IgD-negative memory B cell (primary cell): ENCODE measurements around the gene SNX15. TPM values are rescaled to one million over a fixed set of nuclear protein-coding genes. Genes with fewer than 3 reads are reported as not detected.
"Not testable (repeated sequence)": the region's sequence is repeated elsewhere in the genome, so short reads cannot be mapped to it uniquely, and the experiment has no call there.

ENCODE experiments used
- H3K27ac Mint-ChIP-seq, 3 donors: one replicate each; pipeline ENCODE4 v1.8.0; 2020 to 2022; ENCODE audit warnings: mild to moderate bottlenecking in 3 of 3, mixed read lengths in 3 of 3, moderate library complexity in 1 of 3
- H3K27me3 Mint-ChIP-seq: one replicate; pipeline ENCODE4 v1.8.0; 2021; ENCODE audit warnings: mixed read lengths
- H3K36me3 Mint-ChIP-seq: one replicate; pipeline ENCODE4 v1.8.0; 2020; ENCODE audit warnings: mild to moderate bottlenecking, mixed read lengths
- H3K4me1 Mint-ChIP-seq, 3 donors: one replicate each; pipeline ENCODE4 v1.8.0; 2020 to 2022; ENCODE audit warnings: mixed read lengths in 3 of 3, mild to moderate bottlenecking in 1 of 3
- H3K4me3 Mint-ChIP-seq, 4 donors: one replicate each; pipeline ENCODE4 v1.8.0; 2020 to 2022; ENCODE audit warnings: mild to moderate bottlenecking in 4 of 4, mixed read lengths in 4 of 4, moderate library complexity in 3 of 4
- H3K9me3 Mint-ChIP-seq, 3 donors: one replicate each; pipeline ENCODE4 v1.8.0; 2020 to 2021; ENCODE audit warnings: mixed read lengths in 3 of 3, mild to moderate bottlenecking in 1 of 3
- polyA plus RNA-seq: library from polyadenylated mRNA; unstranded; fragments of 300-500 nt; fragmentation: Illumina TruSeq; gene quantifications from one replicate; pipeline ENCODE4 v1.2.3, GENCODE V29; 2021

SNX15 gene, protein sequence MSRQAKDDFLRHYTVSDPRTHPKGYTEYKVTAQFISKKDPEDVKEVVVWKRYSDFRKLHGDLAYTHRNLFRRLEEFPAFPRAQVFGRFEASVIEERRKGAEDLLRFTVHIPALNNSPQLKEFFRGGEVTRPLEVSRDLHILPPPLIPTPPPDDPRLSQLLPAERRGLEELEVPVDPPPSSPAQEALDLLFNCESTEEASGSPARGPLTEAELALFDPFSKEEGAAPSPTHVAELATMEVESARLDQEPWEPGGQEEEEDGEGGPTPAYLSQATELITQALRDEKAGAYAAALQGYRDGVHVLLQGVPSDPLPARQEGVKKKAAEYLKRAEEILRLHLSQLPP
- 24.4 TPM for polyA plus RNA-seq

DNA sequence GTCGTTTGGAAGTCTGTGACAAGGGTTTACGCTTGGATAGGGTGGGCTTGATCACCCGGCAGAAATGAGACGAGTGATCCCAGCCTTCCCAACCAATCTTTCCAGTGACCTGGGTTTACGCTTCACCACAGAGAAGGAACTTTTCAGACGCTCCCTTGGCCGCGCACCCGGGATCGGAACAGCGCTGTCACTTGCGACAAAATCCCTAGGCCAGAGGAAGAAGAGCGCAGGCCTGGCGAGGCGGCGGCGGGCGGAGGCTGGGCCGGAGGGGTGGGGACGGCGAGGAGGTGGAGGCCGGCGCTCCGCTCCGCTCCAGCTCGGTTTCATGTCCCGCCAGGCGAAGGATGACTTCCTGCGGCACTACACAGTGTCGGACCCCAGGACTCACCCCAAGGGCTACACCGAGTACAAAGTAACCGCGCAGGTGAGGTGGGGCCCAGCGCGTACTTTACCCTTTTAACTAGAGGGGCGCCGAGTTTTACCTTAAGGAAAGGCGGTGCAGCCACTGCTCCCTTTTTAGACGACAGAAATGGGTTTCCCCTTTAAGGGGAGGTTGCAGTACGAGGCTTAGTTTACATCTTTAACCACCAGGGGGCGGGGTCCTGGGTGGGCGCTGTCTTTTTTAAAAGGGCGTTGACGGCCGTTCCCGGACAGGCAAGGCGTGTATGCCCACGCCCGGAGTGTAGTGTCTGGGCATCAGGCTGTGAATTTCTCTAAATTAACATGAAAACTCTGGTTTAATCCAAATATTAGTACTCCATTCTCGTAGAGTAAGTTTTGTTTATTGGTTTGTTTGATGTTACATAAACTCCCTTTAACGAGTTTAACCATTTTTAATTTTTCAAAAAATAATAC is at the start of gene SNX15:
TSS of gene SNX15 (plus strand) at position 227 of the 855 bp plus-strand sequence. CDS start at position 326, 99 bp downstream.
- Mint-ChIP-seq H3K27ac (peak within 1 kb of the TSS; percentile 84 to 92 (median 86)), H3K36me3 (peaks cover 5% of the 10 kb centered on the region), H3K4me1 (peaks cover 7 to 17% (median 17%) of the 10 kb centered on the region in 3 donors), H3K4me3 (peak within 1 kb of the TSS; percentile 82 to 95 (median 90)), H3K27me3 (no peaks in the 10 kb centered on the region), H3K9me3 (no peaks in the 10 kb centered on the region)

DNA sequence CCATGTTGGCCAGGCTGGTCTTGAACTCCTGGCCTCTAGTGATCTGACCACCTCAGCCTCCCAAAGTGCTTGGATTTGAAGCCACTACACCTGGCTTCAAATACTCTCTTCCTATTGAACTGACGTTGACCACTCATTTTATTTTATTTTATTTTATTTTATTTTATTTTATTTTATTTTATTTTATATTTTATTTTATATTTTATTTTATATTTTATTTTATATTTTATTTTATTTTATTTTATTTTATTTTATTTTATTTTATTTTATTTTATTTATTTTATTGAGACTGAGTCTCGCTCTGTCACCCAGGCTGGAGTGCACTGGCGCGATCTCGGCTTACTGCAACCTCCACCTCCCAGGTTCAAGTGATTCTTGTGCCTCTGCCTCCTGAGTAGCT is 43.9 kb upstream of the SNX15 start:
- not testable (repeated sequence) for H3K4me3 Mint-ChIP-seq, H3K9me3 Mint-ChIP-seq, H3K27me3 Mint-ChIP-seq, H3K27ac Mint-ChIP-seq, H3K36me3 Mint-ChIP-seq
- H3K4me1 Mint-ChIP-seq: peaks cover 7 to 32% (median 16%) of the 10 kb centered on the region in 3 donors

DNA sequence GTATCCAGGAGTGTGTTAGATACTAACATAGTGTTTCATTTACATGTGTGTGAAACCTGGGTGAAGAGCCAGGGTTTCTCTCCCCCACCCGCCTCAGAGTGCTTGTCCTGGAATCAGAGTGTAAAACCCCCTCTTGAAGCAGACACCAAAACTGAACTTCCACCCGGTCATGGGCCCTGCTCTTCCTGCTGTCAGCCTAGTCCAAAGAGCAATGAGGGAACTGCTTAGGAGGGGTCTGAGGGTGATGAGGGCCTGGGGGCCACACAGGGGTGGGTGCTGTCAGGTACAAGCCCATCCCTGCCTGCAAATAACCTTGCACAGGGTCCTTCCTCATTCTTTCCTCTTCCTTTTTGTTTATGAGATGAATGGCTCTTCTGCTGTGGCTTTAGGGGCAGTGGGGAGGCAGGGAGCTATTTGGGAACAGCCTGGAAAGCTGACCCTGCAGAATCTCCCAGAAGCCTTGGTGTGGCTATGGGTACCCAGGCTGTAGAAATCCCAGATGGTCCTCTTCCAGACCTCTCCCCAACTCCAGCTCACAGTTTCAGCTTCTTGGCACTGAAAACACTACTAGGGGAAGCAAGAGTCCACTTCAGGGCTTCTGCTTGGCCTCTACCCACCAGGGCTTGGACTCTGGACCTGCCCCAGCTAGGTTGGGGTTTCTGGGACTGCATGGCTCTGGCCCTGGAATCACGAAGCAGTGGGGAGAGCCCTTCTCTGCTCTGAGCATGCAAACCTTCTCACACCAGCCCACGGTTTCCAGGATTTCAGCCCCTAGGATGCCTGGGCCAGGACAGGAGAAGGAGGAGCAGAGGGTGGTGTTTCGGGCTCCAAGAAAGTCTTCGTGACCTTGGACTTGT is 39.0 kb upstream of the SNX15 start:
- Mint-ChIP-seq H3K9me3 (peaks cover 0 to 2% (median 0%) of the 10 kb centered on the region in 3 donors), H3K36me3 (peaks cover 3% of the 10 kb centered on the region), H3K27ac (peak overlapping the region; percentile 10 to 93 (median 39)), H3K4me1 (peaks cover 25 to 44% (median 36%) of the 10 kb centered on the region in 3 donors), H3K27me3 (peaks cover 1% of the 10 kb centered on the region), H3K4me3 (peak overlapping the region in 2 of 4 donors; percentile 10 to 44)

DNA sequence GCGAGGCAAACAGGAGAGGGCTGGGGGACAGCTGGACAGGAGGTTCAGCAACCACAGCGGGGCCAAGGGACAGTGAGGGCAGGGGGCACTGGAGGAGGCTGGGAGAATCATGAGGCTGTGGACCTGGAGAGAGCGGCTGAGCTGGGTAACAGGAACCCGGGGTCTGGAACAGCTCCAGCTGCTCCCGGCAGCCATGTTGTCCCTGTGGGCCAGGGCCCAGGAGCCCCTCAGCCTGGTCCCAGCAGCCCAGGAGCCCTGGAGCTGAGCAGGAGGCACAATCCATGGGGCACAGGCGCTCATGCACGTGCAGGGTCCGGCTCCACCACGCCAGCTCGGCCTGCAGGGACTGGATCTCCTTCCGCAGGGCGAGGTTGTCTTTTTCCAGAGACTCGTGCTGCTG is 37.8 kb upstream of the SNX15 start:
- Mint-ChIP-seq H3K9me3 (peaks cover 0 to 2% (median 0%) of the 10 kb centered on the region in 3 donors), H3K4me1 (peaks cover 25 to 44% (median 36%) of the 10 kb centered on the region in 3 donors), H3K4me3 (peak overlapping the region in 2 of 4 donors; percentile 91 to 93), H3K27ac (no peak overlapping the region), H3K27me3 (peaks cover 1% of the 10 kb centered on the region), H3K36me3 (peaks cover 3% of the 10 kb centered on the region)

DNA sequence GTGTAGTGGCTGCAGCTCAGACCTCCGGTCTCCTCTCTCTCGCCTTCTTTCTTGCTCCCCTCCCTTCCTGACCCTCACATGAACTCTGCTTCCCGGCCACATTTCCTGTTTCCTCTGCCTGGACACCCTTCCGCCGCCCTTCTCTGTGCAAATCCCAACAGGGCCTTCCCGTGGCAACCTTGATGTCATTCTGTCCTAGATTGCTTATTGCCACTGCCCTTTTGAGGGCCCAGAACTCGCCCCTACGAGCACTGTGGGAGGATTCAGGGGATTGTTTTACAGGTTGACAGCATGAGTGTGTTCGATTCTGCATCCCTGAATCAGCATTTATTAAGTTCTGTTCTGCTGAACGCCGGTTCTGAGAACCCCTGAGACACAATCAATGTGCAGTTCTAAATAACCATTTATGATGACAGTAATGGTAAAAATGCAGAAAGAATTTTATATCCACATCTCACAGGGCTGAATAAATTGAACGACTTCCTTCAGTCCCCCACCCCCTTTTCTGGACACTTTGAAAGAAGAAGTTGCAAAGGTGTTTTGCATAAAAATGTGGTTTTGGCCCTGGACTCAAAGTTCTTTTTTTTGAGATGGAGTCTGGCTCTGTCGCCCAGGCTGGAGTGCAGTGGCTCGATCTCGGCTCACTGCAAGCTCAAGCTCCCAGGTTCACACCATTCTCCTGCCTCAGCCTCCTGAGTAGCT is 36.9 kb upstream of the SNX15 start:
- peak overlapping the region; percentile 68 to 93 (median 81) for H3K4me3 Mint-ChIP-seq

DNA sequence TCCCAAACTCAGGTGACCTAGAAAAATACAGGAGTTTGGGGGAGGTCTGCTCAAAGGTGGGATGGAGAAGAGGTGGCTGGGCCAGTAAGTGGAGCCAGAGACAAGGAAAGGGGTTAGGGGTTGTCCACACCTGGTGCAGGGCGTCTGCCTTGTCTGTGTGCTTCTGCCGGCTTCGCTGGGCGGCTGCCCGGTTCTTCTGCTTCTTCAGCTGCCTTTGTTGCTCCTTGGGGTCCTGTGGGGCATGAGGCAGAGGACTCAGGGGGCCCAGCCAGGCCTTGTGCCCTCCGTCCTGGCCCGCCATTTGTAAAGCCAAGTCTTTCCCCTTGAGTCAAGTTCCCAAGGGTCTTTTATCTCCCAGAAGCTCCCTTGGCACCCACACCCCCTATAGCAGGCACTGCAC is 32.9 kb upstream of the SNX15 start:
- peak overlapping the region in 1 of 4 donors; percentile 43 for H3K4me3 Mint-ChIP-seq
- no peaks in the 10 kb centered on the region for H3K9me3 Mint-ChIP-seq
- peaks cover 26 to 35% (median 30%) of the 10 kb centered on the region in 3 donors for H3K4me1 Mint-ChIP-seq
- peak overlapping the region in 1 of 3 donors; percentile 32 for H3K27ac Mint-ChIP-seq
- H3K27me3 Mint-ChIP-seq: no peaks in the 10 kb centered on the region
- H3K36me3 Mint-ChIP-seq: no peaks in the 10 kb centered on the region

More for the DNA sequence above, 36.9 kb upstream of the SNX15 start:
- Mint-ChIP-seq H3K27ac (peak overlapping the region; percentile 81 to 89 (median 86)), H3K36me3 (peaks cover 3% of the 10 kb centered on the region), H3K27me3 (no peaks in the 10 kb centered on the region), H3K9me3 (peaks cover 0 to 2% (median 0%) of the 10 kb centered on the region in 3 donors), H3K4me1 (peaks cover 22 to 35% (median 29%) of the 10 kb centered on the region in 3 donors)

DNA sequence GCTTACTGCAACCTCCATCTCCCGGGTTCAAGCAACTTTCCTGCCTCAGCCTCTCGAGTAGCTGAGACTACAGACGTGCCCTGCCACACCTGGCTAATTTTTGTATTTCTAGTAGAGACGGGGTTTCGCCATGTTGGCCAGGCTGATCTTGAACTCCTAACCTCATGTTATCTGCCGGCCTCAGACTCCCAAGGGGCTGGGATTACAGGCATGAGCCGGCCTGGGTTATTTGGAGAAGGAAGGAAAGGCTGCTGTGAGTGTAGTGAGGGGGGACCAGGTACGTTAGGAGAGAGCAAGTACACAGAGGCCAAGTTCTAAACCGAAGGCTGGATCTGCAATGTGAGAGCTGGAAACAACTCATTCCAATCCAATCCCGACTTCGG is 30.9 kb upstream of the SNX15 start:
- H3K4me1 Mint-ChIP-seq: peaks cover 14 to 23% (median 18%) of the 10 kb centered on the region in 3 donors
- H3K36me3 Mint-ChIP-seq: no peaks in the 10 kb centered on the region
- peak overlapping the region; percentile 68 to 94 (median 87) for H3K4me3 Mint-ChIP-seq
- no peaks in the 10 kb centered on the region for H3K9me3 Mint-ChIP-seq
- no peaks in the 10 kb centered on the region for H3K27me3 Mint-ChIP-seq
- peak overlapping the region in 2 of 3 donors; percentile 5 to 83 for H3K27ac Mint-ChIP-seq

DNA sequence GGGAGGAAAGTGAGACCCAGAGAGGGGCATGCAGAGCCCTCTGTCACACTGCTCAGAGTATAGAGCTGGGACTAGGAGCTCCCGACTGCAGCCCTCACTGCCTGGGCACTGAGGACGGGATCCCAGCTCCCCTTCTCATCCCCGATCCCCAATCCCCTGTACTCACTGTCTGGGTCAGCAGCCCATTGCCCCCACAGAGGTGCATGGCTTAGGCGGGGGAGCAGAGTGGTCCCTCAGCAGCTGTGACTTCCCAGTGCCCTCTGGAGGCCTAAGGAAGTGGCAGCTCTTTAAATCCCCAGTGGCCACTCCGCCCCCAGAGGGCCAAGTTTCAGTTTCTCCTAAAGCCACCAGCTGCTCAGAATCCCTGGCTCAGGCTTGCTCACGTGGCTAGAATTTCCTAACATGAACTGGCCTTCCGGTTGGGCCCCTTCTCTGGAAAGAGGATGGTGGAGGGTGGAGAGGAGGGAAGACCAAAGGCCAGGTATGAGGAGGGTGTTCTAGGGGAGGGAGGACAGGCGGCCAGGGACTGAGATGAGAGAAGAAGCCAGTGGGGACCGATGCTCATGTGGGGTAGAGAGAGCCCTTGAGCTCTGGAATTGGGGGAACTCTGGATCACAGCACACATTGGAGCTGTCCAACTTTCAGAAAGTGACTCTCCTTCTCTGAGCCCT is 30.4 kb upstream of the SNX15 start, which contains the start of gene BATF2:
TSS of gene BATF2 (minus strand) at position 262 of the 671 bp plus-strand sequence. CDS start at position 205, 57 bp downstream.
- Mint-ChIP-seq H3K4me1 (peaks cover 10 to 23% (median 16%) of the 10 kb centered on the region in 3 donors), H3K27ac (peak within 1 kb of the TSS in 2 of 3 donors; percentile 5 to 83), H3K36me3 (no peaks in the 10 kb centered on the region), H3K9me3 (no peaks in the 10 kb centered on the region), H3K27me3 (no peaks in the 10 kb centered on the region), H3K4me3 (peak within 1 kb of the TSS; percentile 68 to 94 (median 87))

DNA sequence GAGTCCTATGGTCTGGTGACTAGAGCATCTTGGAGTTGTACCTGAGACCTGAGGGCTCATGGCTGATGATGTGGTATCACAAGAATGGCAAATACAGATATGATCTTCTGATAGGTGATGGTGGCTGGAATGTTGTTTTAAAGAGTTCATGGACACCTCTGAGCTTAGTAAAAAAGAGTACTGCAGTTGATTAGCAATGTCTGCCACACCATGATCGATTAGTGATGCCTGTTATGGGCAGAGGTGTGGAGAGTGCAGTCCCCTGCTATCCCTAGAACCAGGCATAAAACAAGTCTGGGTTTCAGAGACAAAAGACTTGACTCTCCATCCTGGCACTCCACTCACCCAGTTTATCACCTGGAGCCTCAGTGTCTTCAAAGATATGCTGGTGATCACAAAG is 29.1 kb upstream of the SNX15 start:
- no peak overlapping the region for H3K4me3 Mint-ChIP-seq
- H3K9me3 Mint-ChIP-seq: no peaks in the 10 kb centered on the region
- no peaks in the 10 kb centered on the region for H3K27me3 Mint-ChIP-seq

DNA sequence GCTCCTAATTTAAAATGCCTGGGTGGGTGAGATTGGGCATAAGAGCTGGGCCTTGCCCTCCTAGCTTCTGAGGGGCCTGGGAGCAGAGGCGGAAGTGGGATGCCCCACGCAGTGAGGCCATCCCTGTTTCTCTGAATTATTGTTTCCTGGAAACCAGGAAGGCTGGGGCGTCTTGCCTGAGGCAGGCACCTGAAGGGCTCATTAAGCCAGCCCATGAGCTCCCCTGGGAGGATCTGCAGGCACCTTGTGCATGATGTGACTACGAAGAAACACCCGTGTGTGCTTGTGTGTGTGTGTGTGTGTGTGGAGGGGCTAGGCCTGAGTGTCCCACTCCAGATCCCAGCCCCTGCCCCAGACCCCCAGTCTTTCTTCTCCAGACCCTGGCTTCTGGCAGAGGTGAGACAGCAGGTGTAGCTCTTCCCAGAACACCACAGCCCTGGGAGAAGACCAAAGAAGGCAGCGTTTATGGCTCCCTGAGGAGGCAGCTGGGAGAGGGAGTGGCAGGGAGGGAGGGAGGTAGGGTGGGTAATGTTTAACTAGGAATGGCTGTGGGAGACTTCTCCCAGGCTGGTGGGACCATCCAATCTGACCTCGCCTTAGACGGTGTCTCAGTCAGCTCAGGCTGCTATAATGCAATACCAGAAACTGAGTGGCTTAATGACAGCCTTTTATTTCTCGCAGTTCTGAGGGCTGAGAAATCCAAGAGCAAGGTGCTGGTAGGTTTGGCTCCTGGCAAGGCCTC is 28.4 kb upstream of the SNX15 start:
- Mint-ChIP-seq H3K27me3 (no peaks in the 10 kb centered on the region), H3K4me1 (peaks cover 10 to 23% (median 16%) of the 10 kb centered on the region in 3 donors), H3K27ac (peak overlapping the region in 2 of 3 donors; percentile 50 to 67), H3K36me3 (no peaks in the 10 kb centered on the region), H3K4me3 (no peak overlapping the region), H3K9me3 (no peaks in the 10 kb centered on the region)

More for the DNA sequence above, 29.1 kb upstream of the SNX15 start:
- H3K36me3 Mint-ChIP-seq: no peaks in the 10 kb centered on the region
- peaks cover 10 to 23% (median 16%) of the 10 kb centered on the region in 3 donors for H3K4me1 Mint-ChIP-seq
- H3K27ac Mint-ChIP-seq: peak overlapping the region in 1 of 3 donors; percentile 53

DNA sequence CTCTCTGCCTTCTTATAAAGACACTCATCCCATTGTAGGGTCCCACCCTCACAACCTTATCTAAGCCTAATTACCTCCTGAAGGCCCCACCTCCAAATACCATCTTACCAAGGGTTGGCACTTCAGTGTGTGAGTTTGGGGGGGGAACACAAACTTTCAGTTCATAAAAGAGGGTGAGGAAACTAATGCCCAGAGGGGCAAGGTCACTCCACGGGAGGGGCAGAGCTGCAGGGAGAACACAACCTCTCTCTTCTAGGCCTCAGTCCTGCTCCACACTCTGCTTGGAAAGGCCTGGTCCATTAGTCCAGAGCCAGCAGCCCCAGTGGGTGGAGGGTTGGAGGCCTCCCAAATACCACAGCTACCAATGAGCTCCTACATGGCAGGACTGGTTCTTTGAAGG is 27.8 kb upstream of the SNX15 start:
- Mint-ChIP-seq H3K4me3 (no peak overlapping the region), H3K9me3 (no peaks in the 10 kb centered on the region), H3K27me3 (no peaks in the 10 kb centered on the region), H3K36me3 (no peaks in the 10 kb centered on the region), H3K4me1 (peaks cover 10 to 23% (median 16%) of the 10 kb centered on the region in 3 donors), H3K27ac (no peak overlapping the region)

DNA sequence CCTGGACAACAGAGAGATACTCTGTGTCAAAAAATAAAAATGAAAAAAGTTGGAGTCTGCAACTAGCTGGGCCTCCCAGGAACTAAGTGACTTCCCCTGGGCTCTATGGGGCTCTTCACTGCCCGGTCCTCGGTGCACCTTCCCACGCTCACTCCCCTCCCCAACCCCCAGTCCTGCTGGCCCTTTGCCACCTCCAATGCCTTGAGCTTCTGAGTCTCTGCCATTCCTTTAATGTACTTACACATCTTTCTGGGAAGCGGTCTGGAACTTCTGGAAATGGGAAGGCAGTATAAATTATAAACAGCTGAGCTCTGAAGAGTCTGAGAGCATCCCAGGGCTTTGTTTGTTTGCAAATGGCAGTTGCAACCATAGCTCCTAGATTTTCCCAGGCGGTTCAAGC is 24.5 kb upstream of the SNX15 start:
- H3K27ac Mint-ChIP-seq: no peak overlapping the region
- H3K27me3 Mint-ChIP-seq: no peaks in the 10 kb centered on the region
- no peak overlapping the region for H3K4me3 Mint-ChIP-seq
- no peaks in the 10 kb centered on the region for H3K36me3 Mint-ChIP-seq
- no peaks in the 10 kb centered on the region for H3K9me3 Mint-ChIP-seq
- H3K4me1 Mint-ChIP-seq: peaks cover 6 to 9% (median 9%) of the 10 kb centered on the region in 3 donors

DNA sequence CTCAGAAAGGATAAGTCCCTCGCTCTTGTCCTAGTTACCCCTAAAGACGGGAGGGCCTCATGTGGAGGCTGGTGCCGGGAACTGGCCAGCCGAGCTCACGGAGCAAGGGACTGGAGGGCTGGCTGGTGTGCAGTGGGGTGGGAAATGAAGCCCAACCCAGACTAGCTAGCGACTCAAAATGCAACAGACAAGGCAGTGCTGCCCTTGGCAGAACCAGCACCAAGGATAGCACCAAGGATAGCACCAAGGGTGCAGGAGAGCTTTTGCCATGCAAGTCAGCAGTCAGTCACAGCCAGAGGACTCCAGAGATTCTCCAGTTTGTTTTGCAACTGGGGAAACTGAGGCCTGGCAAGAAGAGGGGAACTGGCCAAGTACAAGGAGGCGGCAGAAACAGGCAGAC is 24.0 kb upstream of the SNX15 start:
- Mint-ChIP-seq H3K27me3 (no peaks in the 10 kb centered on the region), H3K9me3 (no peaks in the 10 kb centered on the region), H3K4me1 (peaks cover 3 to 7% (median 5%) of the 10 kb centered on the region in 3 donors), H3K27ac (no peak overlapping the region), H3K4me3 (no peak overlapping the region), H3K36me3 (no peaks in the 10 kb centered on the region)
